ENCODE data around the gene CACUL1.

DNA sequence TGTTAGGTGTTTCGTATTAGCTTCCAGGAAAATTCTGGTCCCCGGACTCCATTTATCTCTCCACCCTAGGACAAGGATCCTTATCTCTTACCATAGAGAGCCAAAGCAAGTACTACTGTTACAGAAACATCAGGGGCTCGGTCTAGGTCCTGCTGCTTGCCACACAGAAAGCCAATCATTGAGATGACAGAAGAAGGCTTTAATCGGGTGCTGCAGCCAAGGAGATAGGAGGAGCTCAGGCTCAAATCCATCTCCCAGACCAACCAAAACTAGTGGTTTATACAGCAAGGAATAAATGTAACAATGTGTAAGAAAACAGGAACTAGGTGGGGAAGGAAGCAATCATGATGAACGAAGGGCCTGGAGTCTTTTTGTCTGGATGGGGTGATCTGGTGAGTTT is 22.2 kb upstream of the CACUL1 start:
- no peak for TF ChIP-seq EZH2 (IDR thresholded peaks at IDR 0.05; ENCODE audit: insufficient read depth, low read length)
- TF ChIP-seq, protein P1, sequence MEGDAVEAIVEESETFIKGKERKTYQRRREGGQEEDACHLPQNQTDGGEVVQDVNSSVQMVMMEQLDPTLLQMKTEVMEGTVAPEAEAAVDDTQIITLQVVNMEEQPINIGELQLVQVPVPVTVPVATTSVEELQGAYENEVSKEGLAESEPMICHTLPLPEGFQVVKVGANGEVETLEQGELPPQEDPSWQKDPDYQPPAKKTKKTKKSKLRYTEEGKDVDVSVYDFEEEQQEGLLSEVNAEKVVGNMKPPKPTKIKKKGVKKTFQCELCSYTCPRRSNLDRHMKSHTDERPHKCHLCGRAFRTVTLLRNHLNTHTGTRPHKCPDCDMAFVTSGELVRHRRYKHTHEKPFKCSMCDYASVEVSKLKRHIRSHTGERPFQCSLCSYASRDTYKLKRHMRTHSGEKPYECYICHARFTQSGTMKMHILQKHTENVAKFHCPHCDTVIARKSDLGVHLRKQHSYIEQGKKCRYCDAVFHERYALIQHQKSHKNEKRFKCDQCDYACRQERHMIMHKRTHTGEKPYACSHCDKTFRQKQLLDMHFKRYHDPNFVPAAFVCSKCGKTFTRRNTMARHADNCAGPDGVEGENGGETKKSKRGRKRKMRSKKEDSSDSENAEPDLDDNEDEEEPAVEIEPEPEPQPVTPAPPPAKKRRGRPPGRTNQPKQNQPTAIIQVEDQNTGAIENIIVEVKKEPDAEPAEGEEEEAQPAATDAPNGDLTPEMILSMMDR (IDR thresholded peaks at IDR 0.05; ENCODE audit: insufficient read depth, low read depth, low read length) = no peak

Data from astrocyte (in vitro differentiated cells and primary cell).